Limb (tissue), 2 donors: Measurements from ENCODE around the gene CXCL10.
"Not testable (repeated sequence)": the region's sequence is repeated elsewhere in the genome, so short reads cannot be mapped to it uniquely, and the experiment has no call there.

ENCODE experiments used
- DNase-seq, 2 donors: peaks; one replicate each; pipeline ENCODE4 v3.0.0-alpha.2; 2016; ENCODE audit errors: extremely low spot score in 2 of 2

Gene CXCL10

DNA sequence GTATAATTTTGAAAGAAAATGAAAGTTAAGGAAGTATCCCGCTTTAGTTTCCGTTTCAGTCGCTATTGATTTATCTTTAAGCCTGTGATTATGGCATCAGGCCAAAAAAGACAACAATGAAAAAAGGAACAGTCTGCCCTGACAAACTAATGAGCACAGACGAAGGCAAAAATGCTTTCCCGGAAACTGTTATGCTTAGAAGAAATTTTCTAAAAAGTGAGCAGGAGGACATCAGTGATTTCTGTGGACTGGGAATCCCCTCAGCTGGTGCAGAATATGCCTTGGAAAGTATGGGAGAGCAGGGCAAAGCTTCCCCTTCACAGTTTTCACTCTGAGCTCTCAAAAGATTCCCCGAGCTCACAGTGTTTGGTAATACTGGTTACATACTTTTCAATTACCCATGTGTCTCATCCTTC lies 5.1 kb upstream of the CXCL10 start:
- DNase-seq: no peak

GRCh38 chr4:76024065-76024464 lies 768 bp upstream of the CXCL10 start:
- no peak for DNase-seq

GRCh38 chr4:76022677-76023076 lies 620 bp downstream of the CXCL10 start:
- no peak for DNase-seq

DNA sequence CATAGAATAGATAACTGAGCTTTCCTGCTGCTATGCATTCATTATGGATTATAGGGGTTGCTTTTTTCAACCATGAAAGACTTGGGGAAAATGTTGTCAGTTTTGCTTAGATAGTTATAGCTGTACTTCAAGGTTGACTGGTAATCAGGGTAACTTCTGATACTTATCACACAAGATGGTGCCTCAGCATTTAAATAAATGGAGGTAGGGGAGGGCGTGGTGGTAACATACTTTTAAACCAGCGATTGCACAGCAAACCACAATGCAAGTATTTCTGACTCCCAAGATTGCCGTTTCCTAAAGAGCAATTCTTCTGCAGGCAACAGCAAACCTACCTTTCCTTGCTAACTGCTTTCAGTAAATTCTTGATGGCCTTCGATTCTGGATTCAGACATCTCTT lies 1.3 kb downstream of the CXCL10 start:
- DNase-seq: no peak

DNA sequence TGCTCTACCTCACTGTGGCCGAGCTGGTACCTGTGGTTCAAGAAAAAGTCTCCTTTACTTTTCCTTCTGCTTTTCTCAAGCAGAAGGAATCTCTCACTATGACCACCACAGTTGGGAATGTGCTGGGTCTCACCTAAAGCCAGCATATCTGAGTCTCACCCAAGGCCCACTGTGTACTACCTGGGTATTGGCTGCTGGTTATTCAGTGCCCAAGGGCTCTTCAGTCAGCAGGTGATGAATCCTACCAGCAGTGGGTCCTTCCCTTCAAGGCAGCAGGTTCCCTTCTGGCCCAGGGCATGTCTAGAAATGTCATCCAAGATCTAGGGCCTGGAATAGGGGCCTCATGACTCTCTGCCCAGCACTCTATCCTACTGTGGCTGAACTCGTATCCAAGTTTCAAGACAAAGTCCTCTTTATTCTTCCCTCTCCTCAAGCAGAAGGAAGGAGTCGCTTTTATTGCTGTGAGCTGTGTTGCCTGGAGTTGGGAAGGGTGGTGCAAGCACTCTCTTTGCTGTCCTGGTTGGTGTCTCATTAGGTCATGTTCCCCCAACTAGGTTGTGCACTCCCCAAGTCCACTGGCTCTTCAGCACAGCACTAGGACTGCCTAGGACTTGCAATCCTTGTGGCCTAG lies 6.1 kb downstream of the CXCL10 start:
- DNase-seq: no peak

DNA sequence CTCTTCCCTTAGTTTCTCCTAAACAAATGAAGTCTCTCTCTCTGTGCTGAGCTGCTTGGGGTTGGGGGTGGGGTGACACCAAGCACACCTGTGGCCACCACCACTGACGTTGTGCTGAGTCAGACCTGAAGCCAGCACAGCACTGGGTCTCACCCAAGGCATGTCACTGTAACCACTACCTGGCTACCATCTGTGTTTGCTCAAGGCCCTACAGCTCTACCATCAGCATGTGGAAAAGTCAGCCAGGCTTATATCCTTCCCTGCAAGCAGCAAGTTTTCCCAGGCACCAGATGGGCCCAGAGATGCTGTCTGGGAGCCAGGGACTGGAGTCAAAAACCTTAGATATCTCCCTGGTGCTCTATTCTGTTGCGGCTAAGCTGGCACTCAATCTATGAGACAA lies 6.9 kb downstream of the CXCL10 start:
- no peak for DNase-seq

- DNase-seq: no peak
Measured at GRCh38 chr4:76013540-76013939, 9.8 kb downstream of the CXCL10 start.

DNA sequence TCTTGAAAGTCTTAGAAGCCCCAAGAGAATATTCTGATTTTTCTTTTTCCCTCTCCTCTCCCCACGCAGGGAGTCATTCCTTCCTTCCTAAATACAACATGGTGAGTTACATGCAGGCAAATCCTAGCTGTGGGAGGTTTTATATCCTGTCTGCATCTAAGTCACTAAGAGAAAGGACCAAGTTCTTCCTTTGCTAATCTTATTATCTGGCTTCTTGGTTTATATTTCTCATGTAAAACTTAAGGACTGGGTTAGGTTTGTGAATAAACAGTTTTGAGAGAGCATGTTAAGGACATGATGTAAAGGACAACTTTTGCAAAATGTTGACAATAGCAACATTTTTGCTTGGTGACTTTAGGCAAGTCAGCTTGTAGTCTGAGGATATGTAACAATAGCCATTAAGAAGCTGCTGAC lies 10.9 kb downstream of the CXCL10 start:
- DNase-seq: peak in 1 of 2 donors; percentile 3

DNA sequence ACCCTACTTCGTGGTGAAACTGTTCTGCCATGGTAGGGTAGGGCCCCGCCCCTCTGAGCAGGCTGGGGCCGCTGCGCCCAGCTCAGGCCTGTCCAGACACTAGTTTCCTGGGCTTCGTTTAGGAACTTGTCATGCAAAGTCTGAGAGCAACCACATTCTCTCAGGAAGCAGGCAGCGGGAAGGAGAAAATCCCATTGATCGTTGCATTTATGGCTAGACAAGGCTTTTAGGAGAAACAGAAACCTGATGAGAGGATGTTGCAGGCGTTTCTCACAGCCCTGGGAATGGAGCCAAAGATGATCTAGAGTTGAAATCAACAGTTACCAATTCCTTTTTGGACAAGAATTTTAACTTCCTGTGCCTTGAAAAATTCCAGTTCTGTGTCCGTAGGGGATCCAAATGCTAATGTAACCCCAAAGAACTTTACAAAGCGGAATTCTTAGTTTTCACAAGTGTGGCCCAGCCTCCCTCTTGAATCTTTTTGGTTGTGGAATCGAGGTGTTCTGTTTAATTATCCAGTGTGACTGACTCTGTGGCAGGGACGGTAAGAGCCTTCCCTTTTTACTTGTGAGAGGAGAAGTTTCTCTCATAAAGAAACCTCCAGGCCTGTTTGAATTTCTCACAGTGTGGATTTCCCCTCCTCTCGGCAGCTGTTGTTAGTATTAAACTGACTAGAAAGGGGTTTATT lies 11.5 kb downstream of the CXCL10 start:
- DNase-seq: peak in 1 of 2 donors; percentile 67

- no peak for DNase-seq
Measured at GRCh38 chr4:76011018-76011670, 12.2 kb downstream of the CXCL10 start.

DNA sequence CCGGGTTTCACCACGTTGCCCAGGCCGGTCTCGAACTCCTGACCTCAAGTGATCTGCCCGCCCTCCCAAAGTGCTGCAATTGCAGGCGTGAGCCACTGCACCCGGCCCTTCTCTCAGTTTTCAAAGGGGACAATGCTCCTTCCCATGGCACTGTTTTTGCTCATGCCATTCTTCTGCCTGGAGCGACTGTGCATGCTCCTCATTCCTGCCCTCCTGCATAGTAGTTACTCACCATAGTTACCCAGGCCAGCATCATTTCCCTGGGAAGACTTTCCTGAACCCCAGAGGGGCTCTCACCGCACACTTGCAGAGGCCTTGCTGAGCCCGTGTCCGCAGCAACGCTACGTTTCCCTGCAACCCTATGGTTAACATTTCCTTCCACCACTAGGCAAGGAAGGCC lies 12.7 kb downstream of the CXCL10 start:
- no peak for DNase-seq

DNA sequence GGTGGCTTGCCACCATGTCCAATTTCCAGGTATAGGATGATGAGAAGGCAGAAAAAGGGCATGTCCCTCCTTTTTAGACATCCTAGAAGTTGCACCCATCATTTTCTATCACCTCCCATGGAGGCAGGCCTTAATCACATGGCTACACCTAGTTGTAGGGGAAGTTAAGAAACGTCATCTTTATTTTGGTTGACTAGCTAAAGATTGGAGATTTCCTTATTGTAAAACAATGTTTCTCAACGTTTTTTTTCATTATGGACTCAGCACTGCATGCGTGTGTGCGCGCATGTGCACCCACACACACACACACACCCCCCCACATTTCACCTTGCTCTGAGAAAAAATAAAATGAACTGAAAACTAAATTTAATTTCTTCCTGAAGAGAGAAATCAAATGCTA lies 14.0 kb downstream of the CXCL10 start:
- DNase-seq: no peak

GRCh38 chr4:76007089-76007862 lies 16.0 kb downstream of the CXCL10 start, which contains the start of gene CXCL9:
Gene CXCL9 (minus strand): TSS chr4:76007509. CDS start chr4:76007449, 60 bp downstream.
- DNase-seq: no peak

- DNase-seq: no peak
Measured at GRCh38 chr4:76003620-76004019, 19.7 kb downstream of the CXCL10 start.

GRCh38 chr4:76003035-76003434 lies 20.3 kb downstream of the CXCL10 start:
- DNase-seq: no peak

DNA sequence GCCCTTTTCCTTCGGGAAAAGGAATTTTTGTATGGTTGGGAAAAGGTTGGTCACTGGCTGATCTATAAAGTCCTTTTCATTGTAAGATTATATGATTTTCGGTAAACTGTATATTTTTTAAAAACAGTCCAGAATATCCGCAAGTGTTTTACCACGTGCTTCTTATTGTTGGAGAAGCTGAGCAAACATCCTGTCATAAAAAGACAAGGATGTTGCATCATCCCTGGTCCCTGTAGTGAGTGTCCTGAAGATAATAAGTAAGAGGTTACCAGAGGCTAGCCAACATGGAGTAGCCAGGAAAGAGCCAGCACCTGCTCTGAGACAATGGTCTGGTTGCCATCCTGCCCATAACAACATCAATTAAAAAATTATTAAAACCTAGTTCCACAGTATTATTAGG lies 21.1 kb downstream of the CXCL10 start:
- no peak for DNase-seq

DNA sequence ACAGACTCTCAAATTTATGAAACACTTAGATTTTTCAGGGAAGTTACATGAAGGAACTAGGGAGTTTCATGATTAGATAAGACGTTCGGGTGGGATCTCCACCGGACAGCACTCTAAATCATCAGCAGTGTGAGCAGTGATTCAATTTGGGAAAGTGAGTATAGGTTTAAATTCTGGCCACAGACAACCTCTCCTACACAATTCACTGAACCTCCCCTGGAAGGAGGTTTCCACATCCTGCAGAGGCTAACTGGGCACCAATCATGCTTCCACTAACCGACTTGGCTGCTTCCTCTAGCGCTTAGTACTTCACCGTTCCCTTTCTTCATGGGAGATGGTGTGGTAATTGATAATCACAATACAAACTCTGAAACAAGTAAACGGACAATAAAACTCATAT lies 21.6 kb downstream of the CXCL10 start:
- DNase-seq: no peak

GRCh38 chr4:76000279-76000678 lies 23.0 kb downstream of the CXCL10 start:
- DNase-seq: no peak

DNA sequence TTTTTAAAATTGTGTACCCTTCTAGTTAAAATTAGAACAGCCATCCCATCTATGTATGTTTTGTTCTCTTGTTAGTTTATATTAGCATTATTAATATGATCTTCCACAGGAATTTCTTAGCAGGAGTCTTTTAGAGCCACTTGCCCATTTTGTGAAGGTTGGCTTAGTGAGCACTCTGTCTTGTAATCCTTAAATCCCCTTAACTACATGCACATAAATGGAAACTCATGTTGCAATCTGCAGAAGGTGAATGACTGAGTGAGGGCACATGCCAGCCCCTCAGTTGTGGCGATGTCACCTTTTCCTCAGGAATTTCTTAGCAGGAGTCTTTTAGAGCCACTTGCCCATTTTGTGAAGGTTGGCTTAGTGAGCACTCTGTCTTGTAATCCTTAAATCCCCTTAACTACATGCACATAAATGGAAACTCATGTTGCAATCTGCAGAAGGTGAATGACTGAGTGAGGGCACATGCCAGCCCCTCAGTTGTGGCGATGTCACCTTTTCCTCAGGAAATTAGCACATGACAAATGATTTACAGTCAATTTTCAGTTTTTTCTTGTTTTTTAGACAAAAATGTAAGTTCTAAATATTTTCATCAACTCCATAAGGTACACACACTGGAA lies 24.7 kb downstream of the CXCL10 start:
- DNase-seq: not testable (repeated sequence)

GRCh38 chr4:75997946-75998345 lies 25.4 kb downstream of the CXCL10 start:
- no peak for DNase-seq

DNA sequence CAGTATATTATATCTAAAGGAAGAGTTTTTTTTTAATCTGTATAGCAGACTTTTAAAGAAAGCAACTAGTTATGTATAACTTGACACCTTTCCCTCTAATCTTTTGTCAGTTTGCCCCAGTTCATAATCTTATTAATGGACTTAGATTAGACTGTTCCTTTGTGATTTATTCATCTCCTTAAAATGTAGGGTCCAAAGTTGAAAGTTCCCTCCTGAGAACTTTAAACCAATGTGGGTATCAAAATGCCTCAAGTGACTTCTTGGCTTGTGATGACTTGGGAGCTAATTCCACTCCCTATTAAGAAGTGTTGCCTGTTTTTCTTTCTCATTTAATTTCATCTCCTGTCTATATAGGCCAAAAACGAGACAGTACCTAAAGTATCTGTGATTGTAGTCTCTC lies 26.2 kb downstream of the CXCL10 start:
- DNase-seq: no peak
